Neural progenitor cell (in vitro differentiated cells): Measurements from ENCODE around the gene RBM6.

Experiments
- EZH2 ChIP-seq: fragments of 200-600 bp; sonication (generic); IDR thresholded peaks from 2 replicates; pipeline ENCODE4 v1.6.1; 2017; ENCODE audit warnings: antibody characterized with exemption, mild to moderate bottlenecking, moderate library complexity
- TF ChIP-seq, protein P1 (sequence below): fragments of 200-600 bp; sonication (generic); IDR thresholded peaks from 2 replicates; pipeline ENCODE4 v1.5.1; 2017; ENCODE audit warnings: antibody characterized with exemption, mild to moderate bottlenecking

DNA sequence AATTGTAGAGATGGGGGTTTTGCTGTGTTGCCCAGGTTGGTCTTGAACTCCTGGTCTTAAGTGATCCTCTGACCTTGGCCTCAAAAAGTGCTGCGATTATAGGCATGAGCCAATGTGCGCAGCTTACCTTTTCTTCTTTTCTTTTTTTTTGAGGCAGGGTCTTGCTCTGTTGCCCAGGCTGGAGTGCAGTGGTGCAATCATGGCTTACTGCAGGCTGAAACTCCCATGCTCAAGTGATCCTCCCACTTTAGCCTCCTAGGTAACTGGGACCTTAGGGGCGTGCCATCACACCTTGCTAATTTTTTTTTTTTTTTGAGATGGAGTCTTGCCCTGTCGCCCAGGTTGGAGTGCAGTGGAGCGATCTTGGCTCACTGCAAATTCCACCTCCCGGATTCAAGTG lies 13.0 kb downstream of the RBM6 start:
- TF ChIP-seq, protein P1, sequence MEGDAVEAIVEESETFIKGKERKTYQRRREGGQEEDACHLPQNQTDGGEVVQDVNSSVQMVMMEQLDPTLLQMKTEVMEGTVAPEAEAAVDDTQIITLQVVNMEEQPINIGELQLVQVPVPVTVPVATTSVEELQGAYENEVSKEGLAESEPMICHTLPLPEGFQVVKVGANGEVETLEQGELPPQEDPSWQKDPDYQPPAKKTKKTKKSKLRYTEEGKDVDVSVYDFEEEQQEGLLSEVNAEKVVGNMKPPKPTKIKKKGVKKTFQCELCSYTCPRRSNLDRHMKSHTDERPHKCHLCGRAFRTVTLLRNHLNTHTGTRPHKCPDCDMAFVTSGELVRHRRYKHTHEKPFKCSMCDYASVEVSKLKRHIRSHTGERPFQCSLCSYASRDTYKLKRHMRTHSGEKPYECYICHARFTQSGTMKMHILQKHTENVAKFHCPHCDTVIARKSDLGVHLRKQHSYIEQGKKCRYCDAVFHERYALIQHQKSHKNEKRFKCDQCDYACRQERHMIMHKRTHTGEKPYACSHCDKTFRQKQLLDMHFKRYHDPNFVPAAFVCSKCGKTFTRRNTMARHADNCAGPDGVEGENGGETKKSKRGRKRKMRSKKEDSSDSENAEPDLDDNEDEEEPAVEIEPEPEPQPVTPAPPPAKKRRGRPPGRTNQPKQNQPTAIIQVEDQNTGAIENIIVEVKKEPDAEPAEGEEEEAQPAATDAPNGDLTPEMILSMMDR, result no peak
- no peak for TF ChIP-seq EZH2
